HG02884 (cell line): ENCODE results near the gene MGAT4A.
"Not testable (repeated sequence)": the region's sequence is repeated elsewhere in the genome, so short reads cannot be mapped to it uniquely, and the experiment has no call there.

ENCODE experiments used
- ATAC-seq: cut with Tn5 transposase; IDR thresholded peaks from one replicate; pipeline ENCODE4 v1.9.1; 2021; ENCODE audit warnings: mild to moderate bottlenecking, moderate library complexity; ENCODE audit not compliant: unreplicated experiment

Gene MGAT4A

DNA sequence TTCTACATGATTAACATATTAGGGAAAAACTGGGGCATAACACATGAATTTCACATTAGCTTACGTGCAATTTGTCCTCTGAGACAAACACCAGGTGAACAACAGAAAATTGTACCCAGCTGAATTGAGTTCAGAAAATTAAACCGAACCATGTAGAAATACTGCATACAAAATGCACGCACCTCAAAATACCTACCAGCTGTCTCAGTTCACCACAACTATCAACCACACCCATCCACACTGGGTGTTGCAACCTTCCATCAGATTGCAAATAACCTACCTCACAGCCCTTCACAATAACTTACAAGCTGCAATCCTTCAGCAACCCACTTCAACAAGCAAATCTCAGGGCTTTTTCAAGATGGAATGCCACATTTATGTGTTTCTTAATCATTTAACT, 66.6 kb downstream of the MGAT4A start:
- no peak for ATAC-seq

GRCh38 chr2:98663511-98664090, 67.3 kb downstream of the MGAT4A start:
- ATAC-seq, result no peak

- not testable (repeated sequence) for ATAC-seq
Observed at GRCh38 chr2:98659491-98659840, 71.5 kb downstream of the MGAT4A start.

DNA sequence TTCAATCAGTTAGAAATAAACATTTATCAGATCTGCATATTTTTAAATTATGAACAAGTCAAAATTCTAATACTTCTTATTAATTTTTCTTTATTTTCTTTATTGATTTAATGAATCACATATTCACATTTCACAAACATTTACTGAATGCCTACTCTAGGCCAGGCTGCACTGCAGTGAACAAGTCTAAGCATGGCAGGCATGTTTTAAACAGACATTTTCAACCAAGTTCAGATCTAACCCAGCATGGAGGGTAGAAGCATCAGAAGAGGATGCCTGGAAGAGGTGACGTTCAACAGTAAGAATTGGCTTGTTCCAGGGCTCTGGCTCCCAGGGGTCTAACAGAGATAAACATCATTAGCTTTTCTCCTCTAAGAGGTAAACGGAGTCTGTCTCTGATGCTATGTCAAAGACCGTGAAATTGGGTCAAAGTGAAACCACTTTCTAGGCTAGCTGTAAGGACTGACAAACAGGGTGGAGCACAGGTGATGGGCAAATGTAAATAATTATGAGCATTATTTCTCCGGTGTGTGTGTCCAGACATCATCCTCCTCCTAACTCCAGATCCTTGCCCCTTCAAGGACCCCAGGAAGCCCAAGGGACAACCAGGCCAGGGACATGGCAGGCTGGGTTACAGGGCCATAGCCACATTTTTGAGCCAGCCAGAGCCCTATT, 72.0 kb downstream of the MGAT4A start:
- no peak for ATAC-seq

DNA sequence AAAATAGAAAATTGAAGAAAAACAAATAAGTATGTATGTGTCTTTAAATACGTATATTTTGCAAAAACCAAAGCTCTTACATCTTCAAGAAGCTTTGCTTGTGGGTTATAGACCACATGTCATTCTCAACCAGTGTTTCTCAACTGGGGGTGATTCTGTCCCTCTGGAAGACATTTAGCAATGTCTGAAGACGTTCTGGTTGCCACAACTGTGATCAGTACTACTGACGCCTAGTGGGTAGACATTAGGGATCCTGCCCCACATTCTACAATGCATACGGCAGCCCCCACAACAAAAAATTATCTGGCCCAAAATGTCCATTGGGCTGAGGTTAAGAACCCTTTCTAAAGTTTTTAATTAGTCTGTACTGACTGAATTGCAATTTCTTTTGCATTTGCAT, 74.1 kb downstream of the MGAT4A start:
- ATAC-seq, result no peak

- ATAC-seq, result no peak
Observed at GRCh38 chr2:98654699-98655495, 76.0 kb downstream of the MGAT4A start.

GRCh38 chr2:98650998-98651397, 79.9 kb downstream of the MGAT4A start:
- ATAC-seq, result no peak

- no peak for ATAC-seq
Observed at GRCh38 chr2:98649992-98650375, 80.9 kb downstream of the MGAT4A start.

DNA sequence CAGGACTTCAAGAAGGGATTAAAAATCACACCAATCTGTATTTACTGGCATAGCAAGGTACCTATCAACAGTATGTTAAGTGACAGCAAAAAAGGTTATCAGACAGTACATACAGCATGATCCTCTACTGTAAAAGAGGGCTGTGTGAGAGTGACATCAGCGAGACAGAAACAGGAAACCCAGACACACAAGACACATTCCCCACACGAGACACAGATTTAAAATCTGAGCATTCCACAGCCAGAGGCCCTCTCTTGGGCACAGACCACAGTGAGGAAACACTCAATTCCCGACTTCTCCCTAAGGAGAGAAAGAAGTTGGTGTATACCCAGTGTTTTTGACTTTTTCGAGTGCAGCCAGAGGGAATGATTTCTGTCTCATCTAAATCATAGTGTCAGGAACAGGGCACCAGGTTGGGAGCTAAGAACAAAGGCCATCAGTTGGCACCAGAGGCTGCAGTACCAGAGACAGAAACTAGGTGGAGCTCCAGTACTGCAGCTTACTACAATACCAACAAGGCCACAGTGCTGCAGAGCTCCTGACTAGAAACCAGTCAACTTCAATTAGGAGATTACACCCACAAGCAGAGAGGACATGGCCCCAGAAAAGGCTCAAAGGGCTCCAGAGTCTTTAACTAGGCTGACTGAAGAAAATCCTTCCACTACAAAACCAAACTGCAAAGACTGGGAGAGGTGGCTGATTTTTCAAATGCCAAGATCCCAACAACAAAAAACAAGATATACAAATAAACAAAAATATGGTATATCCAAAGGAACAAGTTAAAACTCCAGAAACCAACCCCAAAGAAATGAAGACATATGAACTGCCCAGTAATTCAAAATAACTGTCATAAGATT, 81.6 kb downstream of the MGAT4A start:
- ATAC-seq, result no peak

DNA sequence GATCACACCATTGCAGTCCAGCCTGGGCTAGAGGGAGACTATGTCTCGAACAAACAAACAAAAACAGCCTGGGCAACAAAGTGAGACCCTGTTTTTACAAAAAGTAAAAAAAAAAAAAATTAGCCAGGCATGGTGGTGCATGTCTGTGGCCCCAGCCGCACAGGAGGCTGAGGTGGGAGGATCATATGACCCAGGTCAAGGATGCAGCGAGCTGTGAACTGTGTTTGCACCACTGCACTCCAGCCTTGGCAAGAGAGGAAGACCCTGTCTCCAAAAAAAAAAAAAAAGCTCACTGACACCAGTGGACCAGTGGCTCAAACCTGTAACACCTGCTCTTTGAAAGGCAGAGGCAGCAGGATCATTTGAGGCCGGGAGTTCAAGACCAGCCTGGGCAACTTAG, 82.5 kb downstream of the MGAT4A start:
- no peak for ATAC-seq

GRCh38 chr2:98647636-98648035, 83.3 kb downstream of the MGAT4A start:
- no peak for ATAC-seq

GRCh38 chr2:98643496-98644100, 87.3 kb downstream of the MGAT4A start:
- ATAC-seq, result no peak

- ATAC-seq, result peak; percentile 59
Observed at GRCh38 chr2:98637401-98638147, 93.4 kb downstream of the MGAT4A start.

DNA sequence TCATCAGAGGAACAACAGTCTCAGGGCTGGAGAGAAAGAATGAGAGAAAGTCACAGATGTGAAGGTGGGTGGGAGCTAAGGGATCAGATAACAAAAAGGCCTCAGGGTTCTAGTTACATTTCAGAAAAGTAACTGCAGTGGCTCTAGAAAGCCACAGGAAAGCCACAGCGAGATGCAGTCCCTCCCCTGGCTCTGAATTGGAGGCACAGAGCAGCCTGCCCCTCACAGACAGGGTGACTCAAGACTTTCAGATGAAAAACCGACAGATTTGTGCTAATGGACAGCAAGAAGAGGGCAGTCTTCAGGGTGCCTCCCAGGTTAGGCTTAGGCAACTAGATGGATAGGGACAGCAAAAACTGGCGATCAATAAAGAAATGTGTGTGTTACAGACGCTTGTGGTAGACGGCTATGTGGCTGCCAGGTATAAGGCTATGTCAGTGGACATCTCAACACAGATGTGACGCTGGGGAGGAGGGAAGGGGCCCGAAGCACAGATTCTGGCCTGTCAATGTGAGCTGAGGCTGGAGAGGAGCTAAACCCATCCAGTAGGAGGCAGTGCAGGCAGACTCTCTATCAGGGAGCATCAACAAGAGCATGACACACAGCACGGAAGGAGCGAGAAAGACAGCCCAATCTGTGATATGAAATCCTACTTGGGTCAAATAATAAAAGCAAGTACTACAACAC, 96.4 kb downstream of the MGAT4A start:
- ATAC-seq, result no peak

- ATAC-seq, result no peak
Observed at GRCh38 chr2:98632351-98632750, 98.6 kb downstream of the MGAT4A start.

- no peak for ATAC-seq
Observed at GRCh38 chr2:98623657-98624056, 107.3 kb downstream of the MGAT4A start.

DNA sequence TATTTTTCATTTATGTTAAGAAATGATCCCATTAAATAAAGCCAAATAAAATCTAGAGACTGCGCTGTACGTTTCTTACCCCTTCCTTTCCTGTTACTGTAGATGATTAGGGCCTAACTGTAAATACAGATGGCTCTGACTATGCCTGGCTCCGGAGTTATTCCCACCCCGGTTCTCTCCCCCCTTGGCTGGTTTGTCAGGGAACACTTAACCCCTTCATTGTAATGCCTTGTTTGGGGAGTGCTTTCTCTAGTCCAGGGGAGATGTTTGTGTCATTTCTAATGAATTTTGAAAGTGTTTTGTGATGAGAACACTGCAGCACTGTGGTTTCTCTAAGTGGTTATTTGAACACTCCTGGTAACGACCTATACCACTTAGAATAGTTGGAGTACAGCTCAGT, 113.8 kb downstream of the MGAT4A start:
- no peak for ATAC-seq

DNA sequence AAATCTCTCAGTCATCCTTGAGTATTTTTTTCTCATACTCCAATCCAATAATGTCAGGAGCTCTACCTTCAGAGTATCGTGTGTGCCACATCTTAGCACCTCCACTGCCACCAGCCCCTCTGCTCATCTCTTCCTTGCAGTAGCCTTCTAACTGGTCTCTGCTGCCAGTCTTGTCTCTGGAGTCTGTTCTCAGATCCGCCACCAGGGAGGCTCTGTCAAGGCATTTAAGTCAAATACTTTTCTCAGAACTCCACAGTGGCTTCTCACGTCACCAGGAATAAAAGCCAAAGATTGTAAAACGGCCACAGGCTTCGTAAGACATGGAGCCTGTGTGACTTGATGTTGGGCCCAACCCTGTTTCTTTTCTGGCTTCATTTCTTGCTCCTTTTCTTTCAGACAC, 115.5 kb downstream of the MGAT4A start:
- ATAC-seq, result no peak

DNA sequence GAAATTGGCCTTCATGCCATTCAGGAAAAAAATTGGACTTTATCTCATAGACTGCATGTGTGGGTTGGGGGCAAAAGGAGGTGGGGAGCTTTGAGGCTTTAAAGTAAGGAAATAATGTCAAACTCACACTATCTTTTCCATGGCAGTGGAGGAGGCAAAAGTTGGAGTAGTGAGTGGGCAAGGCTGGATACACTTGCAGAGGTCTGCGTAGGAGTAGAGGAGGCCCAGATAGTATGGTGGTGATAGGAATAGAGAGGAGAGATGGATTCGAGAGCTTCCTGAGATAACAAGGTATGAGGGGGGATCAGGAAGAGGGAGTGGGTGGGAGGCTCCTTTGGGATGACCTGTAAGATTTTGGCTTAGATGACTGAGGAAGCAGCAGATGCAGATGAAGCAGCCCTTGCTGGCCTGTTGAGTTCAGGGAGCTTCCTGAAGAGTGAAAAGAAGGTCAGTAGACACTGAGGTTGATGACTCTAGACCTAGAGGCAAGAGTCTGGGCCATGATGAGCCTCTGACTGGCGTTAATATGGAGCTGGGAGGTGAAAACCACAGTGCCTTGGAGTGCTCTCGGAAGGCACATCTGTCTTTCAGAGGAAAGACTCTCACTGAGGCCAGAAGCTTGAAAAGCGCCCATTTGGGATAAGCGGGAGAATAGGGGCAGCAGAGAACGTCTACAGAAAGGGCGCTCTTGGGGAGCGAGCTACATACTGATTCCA, 116.8 kb downstream of the MGAT4A start:
- no peak for ATAC-seq
